HG02973 (cell line): Measurements from ENCODE around the gene TNS3.

Experiments
- ATAC-seq: cut with Tn5 transposase; IDR thresholded peaks from one replicate; pipeline ENCODE4 v1.9.1; 2021; ENCODE audit warnings: moderate library complexity; ENCODE audit not compliant: unreplicated experiment

Gene TNS3

DNA sequence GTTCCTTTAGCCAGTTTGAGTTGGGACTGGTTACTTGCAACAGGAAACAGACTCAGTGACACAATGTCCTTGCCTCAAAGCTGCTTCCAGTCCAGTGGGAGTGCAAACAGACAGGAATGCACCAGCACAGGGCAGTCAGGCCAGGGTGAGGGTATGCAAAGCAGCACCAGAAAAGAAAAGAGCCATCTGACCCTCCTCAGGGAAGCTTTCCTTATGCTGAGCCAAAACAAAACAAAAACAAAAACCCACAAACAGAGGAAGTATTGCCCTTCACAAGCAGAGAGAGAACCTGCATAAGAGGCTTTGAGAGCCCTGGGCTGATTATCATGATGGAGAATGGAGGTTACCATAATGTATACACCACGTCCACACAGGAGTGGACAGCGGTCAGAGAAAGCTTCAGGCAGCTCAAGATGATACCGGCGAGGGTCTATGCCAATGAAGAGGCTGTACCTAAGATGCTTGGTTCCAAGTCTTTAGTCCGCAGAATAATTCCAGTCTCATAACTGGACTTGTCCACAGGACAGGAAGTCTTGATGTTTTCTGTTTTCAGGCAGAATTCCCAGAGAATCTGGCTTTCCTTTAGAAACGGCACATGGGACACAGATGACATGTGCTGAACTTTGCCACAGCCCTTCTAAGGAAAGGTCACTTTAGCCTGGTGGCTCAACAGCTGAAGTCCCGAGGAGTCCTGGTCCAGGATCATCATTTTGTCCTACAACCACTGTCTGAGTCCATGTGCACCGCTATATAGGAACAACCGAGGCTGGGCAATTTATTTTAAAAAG is 263.3 kb downstream of the TNS3 start:
- no peak for ATAC-seq

GRCh38 chr7:47317487-47317886 is 264.4 kb downstream of the TNS3 start:
- no peak for ATAC-seq

GRCh38 chr7:47314728-47315607 is 266.9 kb downstream of the TNS3 start:
- no peak for ATAC-seq

DNA sequence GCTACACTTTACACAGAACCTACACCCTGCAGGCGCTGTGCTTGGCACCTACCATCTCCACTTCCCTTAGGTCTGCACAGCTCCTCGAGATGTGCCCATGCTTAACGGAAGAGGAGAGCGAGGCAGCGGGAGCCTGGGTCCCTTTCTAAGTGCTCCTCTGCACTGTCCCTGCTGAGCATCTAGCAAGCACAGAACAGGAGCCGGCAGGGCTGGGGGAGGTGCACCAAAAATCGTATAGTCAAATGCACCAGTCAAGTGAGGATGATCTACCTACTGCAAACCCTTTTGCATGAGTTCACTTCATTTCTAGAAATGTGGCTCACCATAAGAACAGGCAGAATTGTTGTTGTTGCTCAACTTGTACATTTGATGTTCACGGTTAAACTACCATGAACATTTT is 267.7 kb downstream of the TNS3 start:
- ATAC-seq: no peak

GRCh38 chr7:47313564-47313963 is 268.3 kb downstream of the TNS3 start:
- no peak for ATAC-seq

DNA sequence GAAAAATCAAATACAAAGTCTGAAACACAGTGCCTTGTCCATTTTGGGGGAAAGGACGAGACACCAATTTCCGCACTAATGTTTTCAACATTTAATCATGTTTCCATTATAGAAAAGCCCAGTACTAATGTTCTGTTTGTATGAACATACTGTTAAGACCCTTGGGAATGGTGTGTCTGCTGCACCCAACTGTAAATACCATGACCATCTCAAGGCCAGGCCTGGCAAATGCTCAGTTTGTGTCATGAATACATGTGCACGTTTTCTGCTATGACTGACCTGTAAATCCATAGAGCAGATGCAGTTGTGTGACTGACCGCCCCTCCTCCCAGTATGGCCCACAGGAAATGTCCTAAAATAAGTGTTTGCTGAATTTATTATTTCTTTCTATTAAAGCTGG is 270.0 kb downstream of the TNS3 start:
- no peak for ATAC-seq

DNA sequence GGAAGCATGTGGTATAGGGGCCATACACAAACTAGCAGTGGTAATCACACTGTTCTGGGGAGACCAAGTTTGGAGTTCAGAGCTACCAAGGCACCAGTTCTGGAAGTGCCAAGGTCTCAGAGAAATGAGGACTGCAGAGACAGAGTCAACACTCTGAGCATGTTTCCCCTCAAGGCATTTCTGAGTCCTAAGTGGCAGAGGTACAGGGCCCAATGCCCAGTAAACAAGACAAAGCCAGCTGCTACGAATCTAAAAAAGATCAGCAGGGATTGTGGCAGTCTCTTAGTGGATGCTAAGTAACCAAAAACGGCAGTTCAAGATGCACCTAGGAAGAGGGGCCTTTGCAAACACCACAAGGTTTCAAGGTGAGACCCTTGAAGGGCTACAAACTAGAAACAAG is 271.9 kb downstream of the TNS3 start:
- no peak for ATAC-seq

- ATAC-seq: no peak
Observed at GRCh38 chr7:47308808-47309207, 273.1 kb downstream of the TNS3 start.

DNA sequence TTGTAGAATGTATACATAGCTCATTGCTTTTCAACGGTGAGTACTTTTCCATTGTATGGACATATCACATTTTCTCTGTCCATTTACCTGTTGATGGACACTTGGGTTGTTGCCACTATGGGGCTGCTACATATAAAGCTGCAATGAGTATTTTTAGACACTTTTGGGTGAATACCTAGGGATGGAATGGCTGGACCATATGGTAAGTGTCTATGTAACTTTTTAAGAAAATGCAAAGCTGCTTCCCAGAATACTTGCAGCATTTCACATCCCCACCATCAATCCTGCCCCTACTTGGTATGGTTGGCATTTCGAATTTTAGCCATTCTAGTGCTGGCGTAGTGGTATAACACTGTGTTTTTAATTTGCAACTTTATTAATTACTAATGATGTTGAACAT is 274.6 kb downstream of the TNS3 start:
- ATAC-seq: no peak

GRCh38 chr7:47304727-47305719 is 276.9 kb downstream of the TNS3 start:
- no peak for ATAC-seq

DNA sequence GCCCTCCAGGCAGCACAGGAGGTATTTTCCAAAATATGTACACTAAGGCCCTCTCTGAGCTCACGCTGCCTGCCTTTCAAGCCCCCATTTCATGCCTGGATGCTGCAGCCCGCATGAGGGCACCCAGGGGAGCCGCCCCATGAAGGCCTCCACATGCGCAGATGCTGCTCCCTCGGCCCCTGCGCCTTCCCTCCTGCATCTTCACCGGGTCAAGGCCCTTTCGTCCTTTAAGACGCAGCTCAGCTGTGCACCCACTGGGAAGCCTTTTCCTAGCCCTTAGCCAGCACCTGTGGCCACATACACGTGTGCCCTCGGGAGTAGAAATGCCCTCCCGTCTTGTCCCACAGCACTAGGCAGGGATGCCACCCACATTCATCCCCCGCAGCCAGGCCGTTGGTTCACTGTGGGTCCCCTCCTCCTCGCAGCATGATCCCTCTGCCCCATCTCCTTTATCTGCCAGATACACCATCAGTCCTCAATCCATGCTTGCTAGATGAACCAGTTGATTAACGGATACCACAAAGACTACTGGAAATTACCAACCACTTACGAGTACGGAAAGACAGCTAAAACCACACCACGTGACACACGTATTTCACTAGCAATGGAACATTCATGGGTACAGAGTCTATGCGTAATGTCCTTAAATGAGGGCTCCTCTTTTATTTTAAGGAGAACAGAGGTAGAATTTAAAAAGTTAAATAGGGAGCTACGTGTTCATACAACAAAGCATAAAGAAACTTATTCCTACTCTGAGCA is 278.0 kb downstream of the TNS3 start:
- ATAC-seq: no peak

GRCh38 chr7:47303014-47303694 is 278.8 kb downstream of the TNS3 start:
- no peak for ATAC-seq

- no peak for ATAC-seq
Observed at GRCh38 chr7:47302560-47302959, 279.4 kb downstream of the TNS3 start.

DNA sequence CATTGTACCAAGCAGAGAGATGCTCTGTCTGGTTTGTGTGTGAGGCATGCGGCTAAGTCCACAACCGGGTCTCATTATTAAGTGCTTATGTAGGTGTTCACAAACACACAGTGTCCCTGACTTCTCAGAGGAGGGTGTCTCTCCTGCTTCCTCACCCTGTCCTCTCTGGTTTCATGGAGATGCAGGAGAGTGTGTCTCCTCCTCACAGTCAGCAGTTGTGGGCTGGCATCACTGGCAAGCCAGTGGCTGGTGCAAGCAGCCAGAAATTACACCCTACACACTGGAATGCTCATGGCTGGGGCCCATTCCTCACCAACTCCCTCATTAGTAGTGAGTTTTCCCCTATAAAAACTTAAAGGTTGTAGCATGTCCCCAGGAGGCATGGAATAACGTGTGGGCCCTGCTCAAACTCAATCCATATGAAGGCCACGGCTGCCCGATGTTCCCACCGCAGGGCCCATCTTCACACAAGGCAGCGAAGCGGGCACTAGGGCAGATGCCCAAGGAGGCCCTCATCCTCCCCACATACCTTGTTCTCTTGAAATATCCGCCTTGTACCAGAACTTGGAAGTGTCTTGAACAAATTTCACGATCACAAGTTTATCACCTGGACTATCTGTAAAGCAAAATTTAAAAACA is 280.1 kb downstream of the TNS3 start:
- ATAC-seq: no peak

- ATAC-seq: no peak
Observed at GRCh38 chr7:47301105-47301477, 280.8 kb downstream of the TNS3 start.

- ATAC-seq: no peak
Observed at GRCh38 chr7:47300472-47301104, 281.3 kb downstream of the TNS3 start.

- ATAC-seq: no peak
Observed at GRCh38 chr7:47299496-47299895, 282.4 kb downstream of the TNS3 start.

GRCh38 chr7:47298636-47299035 is 283.3 kb downstream of the TNS3 start:
- ATAC-seq: no peak

DNA sequence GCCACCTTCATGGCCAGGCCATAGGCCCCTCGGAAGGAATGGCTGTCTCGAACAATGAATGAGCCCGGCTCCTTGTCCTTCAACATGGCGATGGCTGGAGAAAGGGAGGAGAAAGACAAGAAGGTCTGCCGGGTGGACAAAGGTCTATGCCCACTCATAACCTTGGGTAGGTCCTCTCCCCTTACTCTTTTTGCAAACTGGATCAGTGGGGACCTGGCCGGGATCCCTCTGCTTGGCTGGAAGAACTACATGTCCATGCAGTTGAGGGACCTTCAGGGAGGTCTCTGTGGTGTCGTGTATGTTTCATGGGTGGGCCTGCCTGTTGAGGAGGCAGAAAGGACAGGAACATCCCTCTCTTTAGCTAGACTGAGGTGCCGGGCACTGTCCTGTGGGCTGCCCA is 284.8 kb downstream of the TNS3 start:
- ATAC-seq: no peak
